Adrenal gland (tissue), 5 donors: ENCODE measurements around the gene TBRG4.

Experiments
- POLR2A ChIP-seq, 2 donors: fragments of 450-650 bp; IDR thresholded peaks; one replicate each; pipeline ENCODE4 v1.6.1; 2017; ENCODE audit warnings: antibody characterized with exemption in 2 of 2, mild to moderate bottlenecking in 2 of 2, moderate library complexity in 1 of 2
- TF ChIP-seq, protein P1 (sequence below), 6 experiments: fragments of 450-650 bp in 4 of 6; fragments of 200-600 bp in 2 of 6; sonication (generic) in 1 of 6; IDR thresholded peaks; 1 replicate in 5 of 6; 2 replicates in 1 of 6; pipeline versions ENCODE4 v1.5.1 to v1.8.0; 2016 to 2021; ENCODE audit warnings: antibody characterized with exemption in 6 of 6, mild to moderate bottlenecking in 2 of 6, moderate library complexity in 1 of 6
- donor health status: DM: no; HTN: no; CAD: no.

DNA sequence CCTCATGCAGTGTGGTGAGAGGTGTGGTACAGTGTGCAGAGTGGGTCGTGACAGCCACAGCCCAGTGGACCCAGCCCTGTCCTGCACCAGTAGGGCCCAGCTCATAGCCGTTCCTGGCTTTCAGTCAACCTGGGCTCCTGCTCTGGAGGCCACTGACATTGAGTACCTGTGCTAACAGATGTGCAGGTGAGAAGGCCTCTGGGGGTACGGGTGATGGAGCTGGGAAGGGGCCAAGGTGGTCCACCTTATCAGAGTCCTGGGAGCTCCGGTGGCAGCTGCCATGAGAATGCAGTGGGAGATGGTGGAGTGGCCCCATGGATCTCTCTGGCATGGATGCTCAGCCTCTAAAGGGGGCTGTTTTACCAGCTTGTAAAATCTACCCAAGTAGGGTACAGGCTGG lies 6.1 kb upstream of the TBRG4 start:
- TF ChIP-seq, protein P1, sequence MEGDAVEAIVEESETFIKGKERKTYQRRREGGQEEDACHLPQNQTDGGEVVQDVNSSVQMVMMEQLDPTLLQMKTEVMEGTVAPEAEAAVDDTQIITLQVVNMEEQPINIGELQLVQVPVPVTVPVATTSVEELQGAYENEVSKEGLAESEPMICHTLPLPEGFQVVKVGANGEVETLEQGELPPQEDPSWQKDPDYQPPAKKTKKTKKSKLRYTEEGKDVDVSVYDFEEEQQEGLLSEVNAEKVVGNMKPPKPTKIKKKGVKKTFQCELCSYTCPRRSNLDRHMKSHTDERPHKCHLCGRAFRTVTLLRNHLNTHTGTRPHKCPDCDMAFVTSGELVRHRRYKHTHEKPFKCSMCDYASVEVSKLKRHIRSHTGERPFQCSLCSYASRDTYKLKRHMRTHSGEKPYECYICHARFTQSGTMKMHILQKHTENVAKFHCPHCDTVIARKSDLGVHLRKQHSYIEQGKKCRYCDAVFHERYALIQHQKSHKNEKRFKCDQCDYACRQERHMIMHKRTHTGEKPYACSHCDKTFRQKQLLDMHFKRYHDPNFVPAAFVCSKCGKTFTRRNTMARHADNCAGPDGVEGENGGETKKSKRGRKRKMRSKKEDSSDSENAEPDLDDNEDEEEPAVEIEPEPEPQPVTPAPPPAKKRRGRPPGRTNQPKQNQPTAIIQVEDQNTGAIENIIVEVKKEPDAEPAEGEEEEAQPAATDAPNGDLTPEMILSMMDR (IDR thresholded peaks at IDR 0.05): no peak
- no peak for TF ChIP-seq POLR2A (IDR thresholded peaks at IDR 0.05)
